Measurements from ENCODE around the gene STRADB. TPM values are rescaled to one million over a fixed set of nuclear protein-coding genes. Genes with fewer than 3 reads are reported as not detected.
"Not testable (repeated sequence)": the region's sequence is repeated elsewhere in the genome, so short reads cannot be mapped to it uniquely, and the experiment has no call there.

STRADB gene
- polyA plus RNA-seq, 1 donor from 2014 or later: 74.8 TPM

- Histone ChIP-seq H3K27ac (ENCODE audit: low read length) (no peak overlapping the region), H2AFZ (ENCODE audit: low read depth, low read length) (no peak overlapping the region), H3K4me2 (ENCODE audit: low read length) (no peak overlapping the region), H4K20me1 (ENCODE audit: insufficient read depth) (no peaks in the 10 kb centered on the region), H3K79me2 (replicated peaks; ENCODE audit: insufficient read depth, low read length) (no peaks in the 10 kb centered on the region), H3K9me3 (ENCODE audit: low read length) (no peaks in the 10 kb centered on the region), H3F3A (ENCODE audit: insufficient read depth, low read length, poor library complexity, severe bottlenecking) (no peaks in the 10 kb centered on the region), H3K36me3 (ENCODE audit: insufficient read depth, low read length) (no peaks in the 10 kb centered on the region), H3K27me3 (ENCODE audit: insufficient read depth, low read depth, low read length) (no peaks in the 10 kb centered on the region), H3K4me3 (ENCODE audit: low read length) (no peak overlapping the region), H3K9me2 (ENCODE audit: insufficient read depth, low read length) (no peaks in the 10 kb centered on the region), H3K9ac (ENCODE audit: low read length) (no peak overlapping the region)
- TF ChIP-seq REST (IDR thresholded peaks at IDR 0.05; ENCODE audit: borderline replicate concordance) (no peak), POLR2AphosphoS5 (IDR thresholded peaks at IDR 0.05) (no peak), SMC3 (conservative IDR thresholded peaks at IDR 0.05; ENCODE audit: poor library complexity) (no peak)
Measured at GRCh38 chr2:201432621-201433393, 18.7 kb upstream of the STRADB start.

- Histone ChIP-seq H3K9me2 (ENCODE audit: insufficient read depth, low read length) (no peaks in the 10 kb centered on the region), H3K36me3 (ENCODE audit: insufficient read depth, low read length) (no peaks in the 10 kb centered on the region), H3K27me3 (ENCODE audit: insufficient read depth, low read depth, low read length) (no peaks in the 10 kb centered on the region), H3K27ac (ENCODE audit: low read length) (no peak overlapping the region), H3K4me3 (ENCODE audit: low read length) (no peak overlapping the region), H2AFZ (ENCODE audit: low read depth, low read length) (no peak overlapping the region), H3K4me2 (ENCODE audit: low read length) (no peak overlapping the region), H3K9me3 (ENCODE audit: low read length) (no peaks in the 10 kb centered on the region), H3K79me2 (replicated peaks; ENCODE audit: insufficient read depth, low read length) (no peaks in the 10 kb centered on the region), H3K9ac (ENCODE audit: low read length) (no peak overlapping the region), H4K20me1 (ENCODE audit: insufficient read depth) (no peaks in the 10 kb centered on the region), H3F3A (ENCODE audit: insufficient read depth, low read length, poor library complexity, severe bottlenecking) (no peaks in the 10 kb centered on the region)
- no peak for TF ChIP-seq POLR2AphosphoS5 (IDR thresholded peaks at IDR 0.05)
- no peak for TF ChIP-seq SMC3 (conservative IDR thresholded peaks at IDR 0.05; ENCODE audit: poor library complexity)
Measured at GRCh38 chr2:201433394-201433995, 18.0 kb upstream of the STRADB start.

- no peaks in the 10 kb centered on the region for H3K79me2 ChIP-seq (replicated peaks; ENCODE audit: insufficient read depth, low read length)
- no peak overlapping the region for H3K4me2 ChIP-seq (ENCODE audit: low read length)
Measured at GRCh38 chr2:201436141-201436540, 15.4 kb upstream of the STRADB start.

GRCh38 chr2:201439336-201439922, 12.1 kb upstream of the STRADB start:
- H3K9me3 ChIP-seq (ENCODE audit: low read length); H3K9ac ChIP-seq (ENCODE audit: low read length); H3K9me2 ChIP-seq (ENCODE audit: insufficient read depth, low read length); H3K4me3 ChIP-seq (ENCODE audit: low read length); H3K4me2 ChIP-seq (ENCODE audit: low read length); H4K20me1 ChIP-seq (ENCODE audit: insufficient read depth); H3K36me3 ChIP-seq (ENCODE audit: insufficient read depth, low read length); H3F3A ChIP-seq (ENCODE audit: insufficient read depth, low read length, poor library complexity, severe bottlenecking); H2AFZ ChIP-seq (ENCODE audit: low read depth, low read length); H3K27me3 ChIP-seq (ENCODE audit: insufficient read depth, low read depth, low read length); H3K79me2 ChIP-seq (replicated peaks; ENCODE audit: insufficient read depth, low read length); H3K27ac ChIP-seq (ENCODE audit: low read length): not testable (repeated sequence)

More at GRCh38 chr2:201436141-201436540, 15.4 kb upstream of the STRADB start:
- no peaks in the 10 kb centered on the region for H3K9me2 ChIP-seq (ENCODE audit: insufficient read depth, low read length)
- TF ChIP-seq POLR2AphosphoS5 (IDR thresholded peaks at IDR 0.05): no peak
- H3K27me3 ChIP-seq (ENCODE audit: insufficient read depth, low read depth, low read length): no peaks in the 10 kb centered on the region
- H2AFZ ChIP-seq (ENCODE audit: low read depth, low read length): no peak overlapping the region
- no peaks in the 10 kb centered on the region for H3K9me3 ChIP-seq (ENCODE audit: low read length)
- H3K4me3 ChIP-seq (ENCODE audit: low read length): no peak overlapping the region
- H3K9ac ChIP-seq (ENCODE audit: low read length): no peak overlapping the region
- no peaks in the 10 kb centered on the region for H3K36me3 ChIP-seq (ENCODE audit: insufficient read depth, low read length)
- no peak overlapping the region for H3K27ac ChIP-seq (ENCODE audit: low read length)
- H3F3A ChIP-seq (ENCODE audit: insufficient read depth, low read length, poor library complexity, severe bottlenecking): no peaks in the 10 kb centered on the region
- no peaks in the 10 kb centered on the region for H4K20me1 ChIP-seq (ENCODE audit: insufficient read depth)

All from neural cell (in vitro differentiated cells).